Inferior parietal cortex (tissue), 1 donor: ENCODE data around the gene MARCHF11.

Experiments
- DNase-seq: peaks from one replicate; pipeline ENCODE4 v3.0.0-alpha.2; 2016; ENCODE audit errors: extremely low spot score

Gene MARCHF11, protein sequence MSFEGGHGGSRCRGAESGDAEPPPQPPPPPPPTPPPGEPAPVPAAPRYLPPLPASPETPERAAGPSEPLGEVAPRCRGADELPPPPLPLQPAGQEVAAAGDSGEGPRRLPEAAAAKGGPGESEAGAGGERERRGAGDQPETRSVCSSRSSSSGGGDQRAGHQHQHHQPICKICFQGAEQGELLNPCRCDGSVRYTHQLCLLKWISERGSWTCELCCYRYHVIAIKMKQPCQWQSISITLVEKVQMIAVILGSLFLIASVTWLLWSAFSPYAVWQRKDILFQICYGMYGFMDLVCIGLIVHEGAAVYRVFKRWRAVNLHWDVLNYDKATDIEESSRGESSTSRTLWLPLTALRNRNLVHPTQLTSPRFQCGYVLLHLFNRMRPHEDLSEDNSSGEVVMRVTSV

GRCh38 chr5:16179511-16179935, at the start of gene MARCHF11:
Gene MARCHF11, minus strand, starts transcription at chr5:16179791. Its CDS starts 216 bp downstream, at chr5:16179575.
- DNase-seq, result no peak

DNA sequence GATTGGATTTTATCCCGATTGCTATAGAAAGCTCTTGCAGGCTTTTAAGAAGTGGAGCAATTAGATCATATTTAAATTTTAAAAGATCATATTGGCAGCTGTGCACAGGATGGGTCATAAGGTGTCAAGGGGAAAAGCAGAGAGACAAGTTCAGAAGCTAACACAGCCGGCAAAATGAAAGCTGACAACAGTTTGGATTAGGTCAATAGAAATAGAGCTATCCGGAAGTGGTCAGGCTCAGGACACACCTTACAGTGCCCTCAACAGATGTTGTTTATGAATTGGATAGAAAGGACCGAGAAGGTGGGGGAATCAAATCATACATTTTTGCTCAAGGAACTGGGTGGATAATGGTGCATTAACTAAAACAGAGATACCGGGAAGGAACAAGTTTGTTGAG, 46.3 kb upstream of the MARCHF11 start:
- DNase-seq, result no peak

DNA sequence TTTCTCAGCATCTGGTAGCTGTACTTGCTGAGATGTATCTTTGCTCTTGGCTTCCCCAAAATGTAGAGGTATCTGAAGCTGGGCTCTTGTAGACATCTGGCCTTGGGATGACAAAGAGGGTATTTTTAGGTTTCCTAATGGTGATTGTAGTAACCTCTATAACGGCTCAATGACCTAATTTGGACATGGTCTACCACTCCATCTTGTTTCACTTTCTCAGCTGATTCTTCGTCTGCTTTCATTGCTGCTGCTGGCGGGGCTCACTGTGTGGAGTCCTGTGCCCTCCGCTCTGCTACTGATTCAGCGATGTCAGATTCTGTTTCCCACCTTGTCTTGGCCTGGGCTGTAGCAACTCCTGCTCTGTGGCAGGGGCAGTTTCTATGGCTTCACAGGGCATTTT, 12.7 kb upstream of the MARCHF11 start:
- DNase-seq, result no peak

DNA sequence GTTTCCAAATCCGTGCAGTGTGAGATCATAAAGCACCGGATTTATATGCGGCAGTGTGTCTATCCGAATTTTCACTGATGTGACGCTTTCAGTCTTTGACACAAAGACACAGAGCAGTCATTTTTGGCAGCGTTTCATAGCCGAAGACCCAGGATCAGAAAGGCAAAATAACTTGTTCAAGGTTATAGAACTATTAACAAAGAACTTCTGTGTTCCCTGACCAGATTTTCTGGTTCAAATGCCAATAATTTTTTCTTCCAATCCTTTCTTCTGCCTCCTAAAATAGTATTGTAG, 1.1 kb upstream of the MARCHF11 start:
- no peak for DNase-seq

DNA sequence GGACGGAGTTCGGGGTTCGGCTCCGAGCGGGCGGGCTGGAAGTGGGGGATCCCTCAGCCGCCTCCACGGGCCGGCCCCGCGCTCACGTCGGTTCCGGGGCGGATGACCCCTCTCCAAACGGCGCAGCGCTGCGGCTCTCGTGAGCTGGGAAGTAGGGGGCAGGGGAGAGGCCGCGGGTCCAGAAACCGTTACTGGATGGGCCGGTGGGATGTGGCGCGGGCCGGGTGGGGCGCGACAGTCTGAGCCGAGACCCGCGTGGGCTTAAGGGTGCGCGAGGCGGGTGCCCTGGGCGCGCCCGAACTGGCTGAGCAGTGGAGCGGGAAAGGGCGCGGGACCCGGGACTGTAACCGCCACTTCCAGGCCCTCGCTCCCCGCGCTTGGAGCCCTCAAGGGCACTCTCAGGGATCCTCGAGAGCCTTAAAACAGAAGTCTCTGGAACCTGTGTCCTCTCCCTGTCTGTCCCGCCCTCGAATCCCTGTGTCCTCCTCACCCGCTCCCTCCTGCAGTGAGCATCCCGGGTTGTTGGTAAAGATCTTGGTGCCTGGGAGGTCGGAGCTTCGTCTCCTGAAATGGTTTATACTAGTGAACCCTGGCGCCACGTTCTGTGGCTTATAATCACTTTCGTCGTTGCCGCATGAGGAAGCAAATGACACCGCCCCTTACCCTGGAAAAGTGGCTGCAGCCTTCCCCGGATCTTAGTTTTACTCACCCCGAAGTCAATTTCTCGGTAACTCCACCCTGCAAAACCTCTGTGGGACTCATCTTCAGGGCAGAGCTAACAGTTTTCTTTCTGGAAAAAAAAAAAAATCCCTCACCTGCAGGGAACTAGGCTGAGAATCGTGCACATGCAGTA, 571 bp upstream of the MARCHF11 start:
- no peak for DNase-seq

DNA sequence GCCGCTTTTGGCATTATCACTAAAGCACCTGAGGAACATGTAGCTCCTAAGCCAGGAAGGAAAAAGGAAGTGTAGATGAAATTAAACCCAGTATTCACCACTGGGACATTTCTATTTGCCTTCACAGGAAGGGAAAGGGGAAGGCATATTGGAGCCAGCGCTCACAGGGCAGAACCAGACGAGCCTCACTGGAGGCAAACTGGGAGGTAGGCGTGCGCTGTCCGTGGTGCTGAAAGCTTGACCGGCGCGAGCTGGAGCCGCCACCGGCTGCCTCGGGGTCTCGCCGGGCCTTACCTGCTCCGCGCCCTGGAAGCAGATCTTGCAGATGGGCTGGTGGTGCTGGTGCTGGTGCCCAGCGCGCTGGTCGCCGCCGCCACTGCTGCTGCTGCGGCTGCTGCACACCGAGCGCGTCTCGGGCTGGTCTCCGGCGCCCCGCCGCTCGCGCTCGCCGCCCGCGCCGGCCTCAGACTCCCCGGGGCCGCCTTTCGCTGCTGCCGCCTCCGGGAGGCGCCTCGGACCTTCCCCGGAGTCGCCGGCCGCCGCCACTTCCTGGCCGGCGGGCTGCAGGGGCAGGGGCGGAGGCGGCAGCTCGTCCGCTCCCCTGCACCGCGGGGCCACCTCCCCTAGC, 732 bp downstream of the MARCHF11 start:
- DNase-seq, result peak; percentile 58

- DNase-seq, result no peak
These were observed 10.0 kb downstream of the MARCHF11 start for GRCh38 chr5:16169550-16169949.

DNA sequence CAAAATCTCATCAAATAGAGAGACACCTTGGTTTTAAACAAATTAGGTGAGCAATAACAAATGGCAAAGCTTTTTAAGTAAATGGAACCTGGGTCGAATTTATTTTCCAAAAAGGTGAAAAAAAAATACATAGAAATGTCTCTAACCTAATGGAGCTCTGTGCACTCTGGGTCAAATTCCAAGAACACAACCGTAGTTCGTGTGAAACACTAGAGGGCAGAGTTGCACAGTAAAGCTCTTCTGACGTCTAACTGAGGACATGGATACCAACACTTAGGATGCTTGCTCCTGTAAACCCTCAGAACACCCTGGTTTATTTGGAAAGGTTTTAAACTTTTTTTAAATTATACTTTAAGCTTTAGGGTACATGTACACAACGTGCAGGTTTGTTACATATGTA, 18.9 kb downstream of the MARCHF11 start:
- DNase-seq, result peak; percentile 79

DNA sequence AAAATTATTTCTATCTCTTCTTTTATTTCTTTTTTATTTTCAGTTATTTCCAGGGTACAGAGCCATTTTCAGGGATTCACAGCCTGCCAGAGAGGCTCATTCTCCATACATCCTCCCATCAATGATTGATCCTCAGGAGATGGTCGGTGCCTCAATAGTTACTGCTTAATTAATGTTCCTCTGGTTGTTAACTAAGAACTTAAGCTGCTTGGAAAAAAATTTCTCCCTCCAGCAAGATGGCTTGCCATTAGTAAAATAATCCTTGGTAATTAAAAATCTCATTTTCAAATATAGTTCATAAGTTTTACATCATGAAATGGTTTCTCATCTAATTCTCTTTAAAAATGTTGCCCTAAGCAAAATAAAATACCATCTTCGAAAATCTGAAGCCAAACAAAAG, 20.0 kb downstream of the MARCHF11 start:
- no peak for DNase-seq

DNA sequence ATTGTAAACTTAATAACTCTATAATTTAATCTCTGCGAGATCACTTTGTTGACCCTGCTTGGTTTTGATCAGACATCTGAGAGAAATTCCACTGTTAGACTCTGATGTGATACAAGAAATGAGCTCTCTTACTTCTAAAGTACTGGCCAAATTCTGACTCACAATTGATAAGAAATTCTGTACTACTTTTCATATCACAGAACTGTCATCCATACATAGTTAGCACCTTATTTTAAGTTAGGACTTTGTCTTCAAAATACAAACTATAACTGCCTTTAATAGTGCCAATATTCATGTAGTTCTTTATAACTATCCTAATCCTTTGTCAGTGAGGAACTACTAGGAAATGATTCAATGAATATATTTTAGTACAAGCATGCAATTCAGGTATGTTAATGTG, 23.4 kb downstream of the MARCHF11 start:
- DNase-seq, result no peak

DNA sequence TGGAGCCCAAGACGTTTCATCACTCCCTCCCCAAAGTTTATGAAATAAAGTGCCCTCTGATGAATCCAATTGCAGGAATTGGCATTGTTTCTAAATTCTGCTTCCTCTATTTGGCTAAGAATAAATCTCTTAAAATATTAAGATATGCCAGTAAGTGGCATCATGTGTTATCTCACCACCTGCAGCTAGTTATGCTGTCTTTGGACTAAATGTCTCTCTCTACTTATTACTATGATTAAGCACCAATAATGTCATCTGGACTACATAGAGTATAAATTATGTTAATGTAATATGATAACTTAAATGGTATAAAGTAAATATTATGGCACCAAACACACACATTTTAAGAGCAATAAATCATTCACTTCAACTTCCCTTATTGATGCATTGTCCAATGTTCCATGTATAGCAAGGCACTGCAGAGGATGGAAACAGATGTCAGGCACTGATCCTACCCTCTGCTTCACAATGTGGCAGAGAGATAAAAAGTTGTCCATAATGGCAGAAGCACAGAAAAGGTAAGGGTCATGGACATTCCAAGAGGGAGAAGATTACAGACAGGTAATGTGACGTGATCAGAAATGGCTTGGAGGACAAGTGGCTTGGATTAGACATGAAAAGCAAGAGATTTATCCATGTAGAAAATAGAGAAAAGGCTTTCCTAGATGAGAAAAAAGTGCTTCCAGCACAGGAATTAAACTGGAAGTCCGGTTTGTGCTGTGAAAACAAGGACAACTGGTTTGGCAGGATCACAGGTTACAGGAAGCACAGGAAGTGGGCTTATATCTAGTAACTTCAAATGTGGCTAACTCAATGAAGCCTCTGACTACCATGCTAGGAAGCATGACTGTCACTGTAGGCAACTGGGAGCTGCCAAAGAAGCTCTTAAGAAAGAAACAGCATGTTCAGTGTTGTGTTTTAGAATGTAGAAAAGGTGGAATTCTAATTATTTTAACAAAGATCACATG, 26.7 kb downstream of the MARCHF11 start:
- DNase-seq, result no peak

GRCh38 chr5:16149621-16150020, 30.0 kb downstream of the MARCHF11 start:
- DNase-seq, result no peak

DNA sequence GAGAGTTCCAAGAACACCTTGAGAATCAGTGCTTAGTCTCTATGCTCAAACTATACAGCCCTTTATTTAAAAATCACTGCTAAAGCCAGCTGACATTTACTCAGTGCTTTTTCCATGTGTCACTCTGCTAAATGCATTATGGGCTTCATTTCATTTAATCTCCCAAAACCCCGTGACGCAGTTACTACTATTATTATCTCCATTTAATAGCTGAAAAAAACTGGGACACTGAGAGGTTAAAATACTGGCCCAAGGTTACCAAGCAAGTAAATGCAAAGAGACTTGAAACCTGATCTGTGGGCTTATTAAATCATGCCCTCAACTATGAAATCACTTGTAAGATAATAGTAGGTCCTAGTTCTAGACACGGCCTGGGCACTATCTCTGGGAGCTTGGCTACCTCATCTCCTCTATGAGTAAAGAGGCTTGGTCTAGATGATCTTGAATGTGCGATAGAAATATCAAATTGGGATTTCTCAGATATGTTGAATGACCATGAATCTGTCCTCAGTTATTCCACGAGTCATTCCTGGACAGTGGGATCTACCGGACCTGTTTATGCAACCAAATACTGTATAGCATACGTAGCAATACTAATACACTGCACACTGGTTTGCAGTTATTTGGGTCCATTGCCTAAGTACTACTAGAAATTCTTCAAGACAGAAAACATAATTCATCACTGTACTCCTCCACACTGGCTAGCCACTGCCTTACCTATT, 32.3 kb downstream of the MARCHF11 start:
- no peak for DNase-seq

DNA sequence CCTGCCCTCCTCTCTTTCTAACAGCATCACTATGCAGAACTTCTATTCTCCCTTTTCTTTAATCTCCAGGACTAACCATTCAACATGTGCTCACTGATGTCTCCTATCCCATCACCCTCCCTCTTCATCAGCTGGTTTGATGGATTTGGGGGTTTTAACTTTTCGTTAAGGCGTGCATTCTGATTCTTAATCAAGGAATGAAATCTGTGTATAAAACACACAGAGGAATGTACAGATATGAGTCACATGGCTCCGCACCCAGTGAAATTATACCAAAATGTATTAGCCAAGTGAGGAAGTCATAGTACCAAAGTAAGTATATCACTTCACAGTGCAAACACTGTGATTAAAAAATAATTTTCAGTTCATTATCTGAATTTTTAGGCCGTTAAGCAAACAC, 35.2 kb downstream of the MARCHF11 start:
- DNase-seq, result no peak

- no peak for DNase-seq
These were observed 36.1 kb downstream of the MARCHF11 start for GRCh38 chr5:16143361-16144049.

- DNase-seq, result no peak
These were observed 38.6 kb downstream of the MARCHF11 start for GRCh38 chr5:16140944-16141343.

DNA sequence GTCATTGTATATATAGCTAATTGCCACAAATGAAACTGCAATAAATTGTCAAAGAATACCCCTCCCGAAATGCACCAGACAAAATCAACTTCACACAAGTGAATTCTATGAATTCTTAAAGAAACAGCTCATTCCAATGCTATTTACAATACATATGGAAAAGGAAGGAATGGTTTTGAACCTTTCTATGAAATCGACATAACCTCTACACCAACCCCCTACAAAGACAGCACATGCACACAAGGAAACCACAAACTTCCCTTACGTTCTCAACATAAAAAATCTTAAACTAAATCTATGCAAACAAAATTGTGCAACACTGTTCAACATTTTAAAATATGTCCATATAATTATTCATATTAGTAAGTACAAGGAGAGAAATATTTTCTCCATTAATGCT, 39.2 kb downstream of the MARCHF11 start:
- no peak for DNase-seq

DNA sequence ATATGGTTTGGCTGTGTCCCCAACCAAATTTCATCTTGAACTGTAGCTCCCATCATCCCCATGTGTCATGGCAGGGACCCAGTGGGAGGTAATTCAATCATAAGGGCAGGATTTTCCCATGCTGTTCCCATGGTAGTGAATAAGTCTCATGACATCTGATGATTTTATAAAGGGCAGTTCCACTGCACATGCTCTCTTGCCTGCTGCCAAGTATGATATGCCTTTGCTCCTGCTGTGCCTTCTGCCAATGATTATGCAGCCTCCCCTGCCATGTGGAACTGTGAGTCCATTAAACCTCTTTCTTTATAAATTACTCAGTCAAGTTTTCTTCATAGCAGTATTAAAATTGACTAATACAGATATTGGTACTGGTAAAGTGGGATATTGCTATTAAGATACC, 42.4 kb downstream of the MARCHF11 start:
- DNase-seq, result no peak

- no peak for DNase-seq
These were observed 44.1 kb downstream of the MARCHF11 start for GRCh38 chr5:16135506-16135905.

- DNase-seq, result no peak
These were observed 44.6 kb downstream of the MARCHF11 start for GRCh38 chr5:16135003-16135402.
